GM23248 (cell line): Measurements from ENCODE around the gene EFHC2.

Experiments
- EZH2 ChIP-seq: fragments of 200-600 bp; sonication (generic); IDR thresholded peaks from 2 replicates; pipeline ENCODE4 v1.6.1; 2018; ENCODE audit warnings: antibody characterized with exemption, mild to moderate bottlenecking; ENCODE audit not compliant: insufficient read depth, poor library complexity, severe bottlenecking
- EZH2phosphoT487 ChIP-seq: fragments of 200-600 bp; sonication (generic); IDR thresholded peaks from 2 replicates; pipeline ENCODE4 v1.6.1; 2018; ENCODE audit warnings: antibody characterized with exemption, moderate library complexity, mild to moderate bottlenecking, low read depth; ENCODE audit not compliant: insufficient read depth

DNA sequence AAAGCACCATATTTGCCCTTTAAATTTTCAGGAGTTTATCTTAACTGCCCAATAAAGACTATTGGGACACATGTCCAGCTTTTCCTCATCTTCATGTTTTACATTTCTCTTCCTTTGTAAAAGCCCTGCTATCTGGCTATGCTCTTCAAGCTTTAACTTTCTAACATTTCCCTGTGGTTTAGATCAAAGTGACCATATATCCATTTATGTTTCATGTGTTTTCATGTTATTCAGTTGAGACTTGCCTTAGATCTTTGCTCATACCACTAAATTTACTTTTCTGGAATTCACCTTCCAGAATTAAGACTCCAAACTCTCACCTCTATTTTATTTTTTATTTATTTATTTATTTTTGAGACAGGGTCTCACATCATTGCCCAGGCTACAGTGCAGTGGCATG is 78.5 kb downstream of the EFHC2 start:
- TF ChIP-seq EZH2 (no peak), EZH2phosphoT487 (no peak)
